ENCODE data around the gene PLCB1. TPM values are rescaled to one million over a fixed set of nuclear protein-coding genes. Genes with fewer than 3 reads are reported as not detected.

Gene PLCB1
- polyA plus RNA-seq, 1 experiment: 16.4 TPM

GRCh38 chr20:8471465-8471864 lies 339.4 kb downstream of the PLCB1 start:
- no peak for TF ChIP-seq CTCF (IDR thresholded peaks at IDR 0.05; ENCODE audit: low read depth, low read length)
- ChIA-PET POLR2A (interaction anchor here (0.7 kb wide), 1 partner anchor 452 kb away, joined by 3 read pairs; no protein-coding TSS in a partner anchor), CTCF (interaction anchor here (1.3 to 1.5 kb wide), 2 partner anchors 17 to 252 kb away, joined by 3 read pairs; no protein-coding TSS in a partner anchor)
- Histone ChIP-seq H3K27me3 (ENCODE audit: control insufficient read depth, insufficient read depth, low read length) (no peaks in the 10 kb centered on the region), H3K9me3 (ENCODE audit: control insufficient read depth, insufficient read depth, low read length) (no peaks in the 10 kb centered on the region), H3K27ac (ENCODE audit: low read depth, low read length) (no peak overlapping the region), H3K4me3 (ENCODE audit: low read depth, low read length) (no peak overlapping the region)
- DNase-seq (ENCODE audit: low read depth, low spot score): no peak

GRCh38 chr20:8473459-8473858 lies 341.4 kb downstream of the PLCB1 start:
- Histone ChIP-seq H3K9me3 (ENCODE audit: control insufficient read depth, insufficient read depth, low read length) (no peaks in the 10 kb centered on the region), H3K27me3 (ENCODE audit: control insufficient read depth, insufficient read depth, low read length) (no peaks in the 10 kb centered on the region), H3K4me3 (ENCODE audit: low read depth, low read length) (no peak overlapping the region), H3K27ac (ENCODE audit: low read depth, low read length) (no peak overlapping the region)
- TF ChIP-seq CTCF (IDR thresholded peaks at IDR 0.05; ENCODE audit: low read depth, low read length): no peak
- ChIA-PET CTCF (interaction anchor here (0.6 kb wide), 1 partner anchor 62 kb away, joined by 5 read pairs; no protein-coding TSS in a partner anchor), POLR2A (no interaction called here)
- DNase-seq (ENCODE audit: low read depth, low spot score): no peak

- Histone ChIP-seq H3K4me3 (ENCODE audit: low read depth, low read length) (no peak overlapping the region), H3K27me3 (ENCODE audit: control insufficient read depth, insufficient read depth, low read length) (no peaks in the 10 kb centered on the region), H3K9me3 (ENCODE audit: control insufficient read depth, insufficient read depth, low read length) (no peaks in the 10 kb centered on the region), H3K27ac (ENCODE audit: low read depth, low read length) (no peak overlapping the region)
- POLR2A ChIA-PET: no interaction called here
- TF ChIP-seq CTCF (IDR thresholded peaks at IDR 0.05; ENCODE audit: low read depth, low read length): no peak
- DNase-seq (ENCODE audit: low read depth, low spot score): no peak
- CTCF ChIA-PET: no interaction called here
Measured at GRCh38 chr20:8474027-8474668, 342.1 kb downstream of the PLCB1 start.

GRCh38 chr20:8476021-8476420 lies 344.0 kb downstream of the PLCB1 start:
- Histone ChIP-seq H3K4me3 (ENCODE audit: low read depth, low read length) (no peak overlapping the region), H3K27ac (ENCODE audit: low read depth, low read length) (no peak overlapping the region), H3K9me3 (ENCODE audit: control insufficient read depth, insufficient read depth, low read length) (no peaks in the 10 kb centered on the region), H3K27me3 (ENCODE audit: control insufficient read depth, insufficient read depth, low read length) (no peaks in the 10 kb centered on the region)
- no peak for TF ChIP-seq CTCF (IDR thresholded peaks at IDR 0.05; ENCODE audit: low read depth, low read length)
- CTCF ChIA-PET: interaction anchor here (1.1 kb wide), 1 partner anchor 86 kb away, joined by 3 read pairs; no protein-coding TSS in a partner anchor
- POLR2A ChIA-PET: no interaction called here
- DNase-seq (ENCODE audit: low read depth, low spot score): no peak

- no peak for TF ChIP-seq CTCF (IDR thresholded peaks at IDR 0.05; ENCODE audit: low read depth, low read length)
- CTCF ChIA-PET: no interaction called here
- Histone ChIP-seq H3K27ac (ENCODE audit: low read depth, low read length) (no peak overlapping the region), H3K9me3 (ENCODE audit: control insufficient read depth, insufficient read depth, low read length) (no peaks in the 10 kb centered on the region), H3K4me3 (ENCODE audit: low read depth, low read length) (no peak overlapping the region), H3K27me3 (ENCODE audit: control insufficient read depth, insufficient read depth, low read length) (no peaks in the 10 kb centered on the region)
- DNase-seq (ENCODE audit: low read depth, low spot score): no peak
- POLR2A ChIA-PET: no interaction called here
Measured at GRCh38 chr20:8480597-8480996, 348.5 kb downstream of the PLCB1 start.

Measured in AG04450 (cell line).